KMS-11 (cell line): ENCODE data around the gene COL6A5.

Source experiments
- H2AFZ ChIP-seq: fragments of 200-600 bp; sonication (generic); 2 replicates; pipeline ENCODE4 v1.6.1; 2016; ENCODE audit warnings: antibody characterized with exemption, mixed run types, low read depth
- H3K27ac ChIP-seq: fragments of 200-600 bp; sonication (generic); 2 replicates; pipeline ENCODE4 v1.6.1; 2016; ENCODE audit warnings: mild to moderate bottlenecking, mixed run types
- H3K27me3 ChIP-seq: fragments of 200-600 bp; sonication (generic); 2 replicates; pipeline ENCODE4 v1.6.1; 2017; ENCODE audit warnings: mild to moderate bottlenecking, low read depth, mixed run types, moderate library complexity; ENCODE audit not compliant: insufficient read depth
- H3K36me3 ChIP-seq: fragments of 200-600 bp; sonication (generic); 2 replicates; pipeline ENCODE4 v1.6.1; 2017; ENCODE audit warnings: mild to moderate bottlenecking, mixed run types; ENCODE audit not compliant: insufficient read depth
- H3K4me1 ChIP-seq: fragments of 200-600 bp; sonication (generic); 2 replicates; pipeline ENCODE4 v1.6.1; 2016; ENCODE audit warnings: mild to moderate bottlenecking, low read depth, mixed run types; ENCODE audit not compliant: poor library complexity, severe bottlenecking
- H3K4me2 ChIP-seq: fragments of 200-600 bp; sonication (generic); 2 replicates; pipeline ENCODE4 v1.7.0; 2016; ENCODE audit warnings: mild to moderate bottlenecking, mixed run types
- H3K4me3 ChIP-seq: fragments of 200-600 bp; sonication (generic); IDR thresholded peaks from 2 replicates; pipeline ENCODE4 v1.6.1; 2017; ENCODE audit warnings: low read depth, low read length, mixed read lengths; ENCODE audit not compliant: insufficient read depth
- H3K79me2 ChIP-seq: fragments of 200-600 bp; sonication (generic); 2 replicates; pipeline ENCODE4 v1.6.1; 2016; ENCODE audit warnings: low read depth, mixed run types; ENCODE audit not compliant: insufficient read depth
- H3K9ac ChIP-seq: fragments of 200-600 bp; sonication (generic); 2 replicates; pipeline ENCODE4 v1.6.1; 2016; ENCODE audit warnings: mild to moderate bottlenecking, mixed run types
- H4K20me1 ChIP-seq: fragments of 200-600 bp; sonication (generic); 2 replicates; pipeline ENCODE4 v1.6.1; 2016; ENCODE audit warnings: mild to moderate bottlenecking, mixed run types; ENCODE audit not compliant: insufficient read depth
- CTCF ChIP-seq: fragments of 200-600 bp; sonication (generic); conservative IDR thresholded peaks from 2 replicates; pipeline ENCODE4 v1.6.1; 2017; ENCODE audit warnings: low read depth, mild to moderate bottlenecking, antibody characterized with exemption, low read length, moderate library complexity, mixed read lengths

Gene COL6A5

GRCh38 chr3:130386604-130387263 is 41.3 kb downstream of the COL6A5 start:
- no peak overlapping the region for H3K9ac ChIP-seq
- H3K27me3 ChIP-seq, result no peaks in the 10 kb centered on the region
- no peaks in the 10 kb centered on the region for H3K4me1 ChIP-seq
- no peak overlapping the region for H3K4me3 ChIP-seq
- H3K27ac ChIP-seq, result no peak overlapping the region
- no peaks in the 10 kb centered on the region for H3K36me3 ChIP-seq
- H3K4me2 ChIP-seq, result no peak overlapping the region
- H2AFZ ChIP-seq, result no peak overlapping the region
- no peaks in the 10 kb centered on the region for H3K79me2 ChIP-seq
- no peaks in the 10 kb centered on the region for H4K20me1 ChIP-seq
- TF ChIP-seq CTCF, result no peak

- no peak overlapping the region for H3K4me2 ChIP-seq
- no peak overlapping the region for H3K4me3 ChIP-seq
- H3K27me3 ChIP-seq, result no peaks in the 10 kb centered on the region
- H3K27ac ChIP-seq, result no peak overlapping the region
- TF ChIP-seq CTCF, result no peak
- H4K20me1 ChIP-seq, result no peaks in the 10 kb centered on the region
- H2AFZ ChIP-seq, result no peak overlapping the region
- peaks cover 8% of the 10 kb centered on the region for H3K4me1 ChIP-seq
- H3K36me3 ChIP-seq, result no peaks in the 10 kb centered on the region
- no peak overlapping the region for H3K9ac ChIP-seq
- H3K79me2 ChIP-seq, result no peaks in the 10 kb centered on the region
Measured at GRCh38 chr3:130389743-130390478, 44.4 kb downstream of the COL6A5 start.

GRCh38 chr3:130392266-130392665 is 46.8 kb downstream of the COL6A5 start:
- H4K20me1 ChIP-seq, result no peaks in the 10 kb centered on the region
- H2AFZ ChIP-seq, result no peak overlapping the region
- H3K36me3 ChIP-seq, result no peaks in the 10 kb centered on the region
- H3K27me3 ChIP-seq, result no peaks in the 10 kb centered on the region
- no peak overlapping the region for H3K27ac ChIP-seq
- no peak overlapping the region for H3K4me2 ChIP-seq
- H3K4me1 ChIP-seq, result peaks cover 23% of the 10 kb centered on the region
- H3K4me3 ChIP-seq, result no peak overlapping the region
- H3K79me2 ChIP-seq, result no peaks in the 10 kb centered on the region
- no peak for TF ChIP-seq CTCF
- no peak overlapping the region for H3K9ac ChIP-seq

- Histone ChIP-seq H3K9ac (no peak overlapping the region), H3K36me3 (no peaks in the 10 kb centered on the region), H3K27ac (no peak overlapping the region), H3K27me3 (no peaks in the 10 kb centered on the region), H3K4me2 (no peak overlapping the region), H3K4me3 (no peak overlapping the region), H3K79me2 (no peaks in the 10 kb centered on the region), H4K20me1 (no peaks in the 10 kb centered on the region), H2AFZ (no peak overlapping the region), H3K4me1 (peaks cover 23% of the 10 kb centered on the region)
- TF ChIP-seq CTCF, result no peak
Measured at GRCh38 chr3:130393594-130393993, 48.1 kb downstream of the COL6A5 start.
